K562 (cell line): ENCODE results near the gene ST6GALNAC1. TPM values are rescaled to one million over a fixed set of nuclear protein-coding genes. Genes with fewer than 3 reads are reported as not detected.

ENCODE experiments used
- BMI1 ChIP-seq: fragments of 150-350 bp; IDR thresholded peaks from 2 replicates; pipeline ENCODE4 v1.6.1; 2014; ENCODE audit warnings: low read length
- BRD9 ChIP-seq: fragments of 450-650 bp; IDR thresholded peaks from 2 replicates; pipeline ENCODE4 v1.6.1; 2018; ENCODE audit warnings: low read depth; ENCODE audit not compliant: partially characterized antibody
- CBFA2T2 ChIP-seq: fragments of 450-650 bp; conservative IDR thresholded peaks from 2 replicates; pipeline ENCODE4 v1.6.1; 2017; ENCODE audit warnings: mild to moderate bottlenecking
- FOXK1 ChIP-seq: sonication (generic); formaldehyde crosslinking; IDR thresholded peaks from 2 replicates; pipeline ENCODE4 v1.8.0; 2022; ENCODE audit warnings: missing genetic modification reagents, mild to moderate bottlenecking, borderline replicate concordance
- FOXK2 ChIP-seq, 2 experiments: fragments of 450-650 bp; IDR thresholded peaks in 1 of 2; conservative IDR thresholded peaks in 1 of 2; 2 replicates each; pipeline ENCODE4 v1.6.1; 2016; ENCODE audit warnings: low read depth in 2 of 2, mild to moderate bottlenecking in 1 of 2
- MTA1 ChIP-seq: fragments of 450-650 bp; IDR thresholded peaks from 2 replicates; pipeline ENCODE4 v1.6.1; 2017; ENCODE audit warnings: borderline replicate concordance
- NFIC ChIP-seq: fragments of 450-650 bp; IDR thresholded peaks from 2 replicates; pipeline ENCODE4 v1.6.1; 2017; ENCODE audit warnings: mild to moderate bottlenecking, inconsistent platforms
- NFRKB ChIP-seq: fragments of 450-650 bp; IDR thresholded peaks from 2 replicates; pipeline ENCODE4 v1.6.1; 2016; ENCODE audit warnings: low read depth
- PML ChIP-seq: IDR thresholded peaks from 2 replicates; pipeline ENCODE4 v1.6.1; 2012; ENCODE audit warnings: low read length, inconsistent platforms
- POLR2G ChIP-seq: fragments of 200-400 bp; formaldehyde crosslinking; IDR thresholded peaks from 2 replicates; pipeline ENCODE4 v1.6.1; 2017; ENCODE audit warnings: low read depth, mild to moderate bottlenecking, antibody characterized with exemption, low read length, moderate library complexity
- POLR3G ChIP-seq: IDR thresholded peaks from 2 replicates; pipeline ENCODE4 v1.6.1; 2011; ENCODE audit not compliant: insufficient read length, insufficient replicate concordance; ENCODE audit errors: extremely low read depth
- RERE ChIP-seq: sonication (generic); formaldehyde crosslinking; IDR thresholded peaks from 2 replicates; pipeline ENCODE4 v1.8.0; 2023; ENCODE audit warnings: missing genetic modification reagents, mild to moderate bottlenecking, borderline replicate concordance
- TCF3 ChIP-seq: sonication (generic); formaldehyde crosslinking; IDR thresholded peaks from 2 replicates; pipeline ENCODE4 v1.4.0; 2020; ENCODE audit warnings: mild to moderate bottlenecking, missing genetic modification reagents
- TEAD4 ChIP-seq, 2 experiments: sonication (generic) in 1 of 2; formaldehyde crosslinking in 1 of 2; IDR thresholded peaks; 2 replicates each; pipeline versions ENCODE4 v1.6.1 to v1.8.0; 2012 to 2022; ENCODE audit warnings: borderline replicate concordance in 1 of 2, inconsistent platforms in 1 of 2, low read length in 1 of 2, mild to moderate bottlenecking in 1 of 2, missing genetic modification reagents in 1 of 2
- ZC3H4 ChIP-seq: sonication (generic); formaldehyde crosslinking; IDR thresholded peaks from 2 replicates; pipeline ENCODE4 v1.9.0; 2021; ENCODE audit warnings: missing genetic modification reagents, borderline replicate concordance
- ZKSCAN8 ChIP-seq: fragments of 200-800 bp; sonication (Bioruptor generic); IDR thresholded peaks from 2 replicates; pipeline ENCODE4 v1.6.1; 2016; ENCODE audit warnings: missing genetic modification characterization, missing compliant biosample characterization
- ZNF23 ChIP-seq: fragments of 250-450 bp; sonication (Bioruptor Pico); IDR thresholded peaks from 2 replicates; pipeline ENCODE4 v1.4.0; 2020; ENCODE audit warnings: mild to moderate bottlenecking
- ZNF431 ChIP-seq: sonication (generic); formaldehyde crosslinking; IDR thresholded peaks from 2 replicates; pipeline ENCODE4 v1.8.0; 2022; ENCODE audit warnings: mild to moderate bottlenecking, missing genetic modification reagents
- ZNF644 ChIP-seq: fragments of 200-800 bp; sonication (Bioruptor generic); IDR thresholded peaks from 2 replicates; pipeline ENCODE4 v1.6.1; 2016; ENCODE audit warnings: low read depth, missing genetic modification characterization, missing compliant biosample characterization
- polyA plus RNA-seq, 8 experiments: library from polyadenylated mRNA; depleted of rRNA in 4 of 8; stranded (reverse) in 5 of 8; unstranded in 3 of 8; fragments of >200 nt; fragmentation: Nextera tagmentation in 2 of 8; fragmentation: Illumina TruSeq in 1 of 8; extraction: Ambion mirVana in 2 of 8; extraction: Trizol in 1 of 8; gene quantifications; 2 replicates each; pipeline versions ENCODE4 v1.2.1 to v1.2.3, GENCODE V29; 2011 to 2014; ENCODE audit warnings: inconsistent platforms in 1 of 8, missing spikeins in 1 of 8
- total RNA-seq, 7 experiments: library from RNA; depleted of rRNA in 6 of 7; stranded (reverse); fragments of >200 nt in 6 of 7; fragmentation: Illumina TruSeq in 2 of 7; extraction: Trizol in 2 of 7; gene quantifications; 2 replicates each; pipeline versions ENCODE4 v1.2.1 to v1.2.3, GENCODE V29; 2011 to 2021; ENCODE audit warnings: low replicate concordance in 1 of 7
- TF ChIP-seq, protein P1 (sequence below): fragments of 450-650 bp; formaldehyde crosslinking; IDR thresholded peaks from 2 replicates; pipeline ENCODE4 v1.4.0; 2020; ENCODE audit warnings: mild to moderate bottlenecking, moderate library complexity
- TF ChIP-seq, protein P2 (sequence below): fragments of 250-450 bp; sonication (Bioruptor Pico); IDR thresholded peaks from 2 replicates; pipeline ENCODE4 v1.5.0; 2022; ENCODE audit warnings: mild to moderate bottlenecking

ST6GALNAC1 gene
- total and polyA plus RNA-seq, 9 of the 15 experiments (the other 6 are each of a cell fraction or from before 2014, with no cell fraction given), result 20.6 to 68.4 (median 50.5) TPM

DNA sequence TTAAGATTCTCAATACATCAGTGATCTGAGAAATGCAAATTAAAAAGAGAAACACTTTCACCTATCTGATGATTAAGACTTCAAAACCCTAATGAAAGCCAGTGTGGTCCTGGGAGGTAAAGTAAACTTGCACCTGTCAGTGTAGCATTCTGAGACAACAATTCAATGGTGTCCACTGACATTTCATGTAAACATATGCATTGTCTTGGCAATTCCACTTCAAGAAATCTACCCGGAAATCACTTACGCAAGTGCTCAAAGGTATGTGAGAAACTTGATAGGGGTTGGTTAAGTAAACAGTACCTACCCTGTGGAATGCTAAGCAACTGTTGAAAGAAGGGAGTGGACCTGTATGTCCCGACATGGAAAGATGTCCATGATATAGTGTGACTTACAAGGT lies 2.1 kb downstream of the ST6GALNAC1 start (continued):
- TF ChIP-seq RERE (no peak), CBFA2T2 (0 out of 2 replicates have a peak, but pooled peaks have one; percentile 10), BMI1 (no peak), ZNF431 (no peak), NFIC (no peak), POLR3G (no peak), ZNF644 (tag) (no peak), TCF3 (CRISPR knock-in tag) (peak; percentile 14; the same call in 1 of the 2 replicates), PML (no peak), BRD9 (no peak), FOXK1 (CRISPR knock-in tag) (no peak), ZNF23 (CRISPR knock-in tag) (no peak), ZC3H4 (peak; percentile 84; the same call in 1 of the 2 replicates), ZKSCAN8 (peak; percentile 28; the same call in 1 of the 2 replicates), FOXK2 (conservative IDR thresholded peaks at IDR 0.05 in 1 of 2, IDR thresholded peaks at IDR 0.05 in 1 of 2; ENCODE audit: low read depth in 2 of 2) (peak in 1 of 2 experiments; percentile 15; a peak in 2 of 4 replicates), MTA1 (no peak), TEAD4 (IDR thresholded peaks at IDR 0.05; ENCODE audit: low read length) (peak; percentile 61; the same call in 1 of the 2 replicates), TEAD4 (CRISPR knock-in tag; IDR thresholded peaks at IDR 0.05; ENCODE audit: borderline replicate concordance) (no peak), NFRKB (peak; percentile 62; the same call in 1 of the 2 replicates), POLR2G (no peak)
- TF ChIP-seq, protein P1, sequence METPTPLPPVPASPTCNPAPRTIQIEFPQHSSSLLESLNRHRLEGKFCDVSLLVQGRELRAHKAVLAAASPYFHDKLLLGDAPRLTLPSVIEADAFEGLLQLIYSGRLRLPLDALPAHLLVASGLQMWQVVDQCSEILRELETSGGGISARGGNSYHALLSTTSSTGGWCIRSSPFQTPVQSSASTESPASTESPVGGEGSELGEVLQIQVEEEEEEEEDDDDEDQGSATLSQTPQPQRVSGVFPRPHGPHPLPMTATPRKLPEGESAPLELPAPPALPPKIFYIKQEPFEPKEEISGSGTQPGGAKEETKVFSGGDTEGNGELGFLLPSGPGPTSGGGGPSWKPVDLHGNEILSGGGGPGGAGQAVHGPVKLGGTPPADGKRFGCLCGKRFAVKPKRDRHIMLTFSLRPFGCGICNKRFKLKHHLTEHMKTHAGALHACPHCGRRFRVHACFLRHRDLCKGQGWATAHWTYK (CRISPR knock-in tag), result 0 out of 2 replicates have a peak, but pooled peaks have one; percentile 19
- TF ChIP-seq, protein P2, sequence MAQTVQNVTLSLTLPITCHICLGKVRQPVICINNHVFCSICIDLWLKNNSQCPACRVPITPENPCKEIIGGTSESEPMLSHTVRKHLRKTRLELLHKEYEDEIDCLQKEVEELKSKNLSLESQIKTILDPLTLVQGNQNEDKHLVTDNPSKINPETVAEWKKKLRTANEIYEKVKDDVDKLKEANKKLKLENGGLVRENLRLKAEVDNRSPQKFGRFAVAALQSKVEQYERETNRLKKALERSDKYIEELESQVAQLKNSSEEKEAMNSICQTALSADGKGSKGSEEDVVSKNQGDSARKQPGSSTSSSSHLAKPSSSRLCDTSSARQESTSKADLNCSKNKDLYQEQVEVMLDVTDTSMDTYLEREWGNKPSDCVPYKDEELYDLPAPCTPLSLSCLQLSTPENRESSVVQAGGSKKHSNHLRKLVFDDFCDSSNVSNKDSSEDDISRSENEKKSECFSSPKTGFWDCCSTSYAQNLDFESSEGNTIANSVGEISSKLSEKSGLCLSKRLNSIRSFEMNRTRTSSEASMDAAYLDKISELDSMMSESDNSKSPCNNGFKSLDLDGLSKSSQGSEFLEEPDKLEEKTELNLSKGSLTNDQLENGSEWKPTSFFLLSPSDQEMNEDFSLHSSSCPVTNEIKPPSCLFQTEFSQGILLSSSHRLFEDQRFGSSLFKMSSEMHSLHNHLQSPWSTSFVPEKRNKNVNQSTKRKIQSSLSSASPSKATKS (CRISPR knock-in tag), result no peak
